Fibroblast of mammary gland (primary cell): Measurements from ENCODE around the gene MAN2B2.

ENCODE experiments used
- DNase-seq: peaks from one replicate; pipeline ENCODE4 v3.0.0-alpha.2; 2010; ENCODE audit warnings: low read depth
- H3K4me3 ChIP-seq: 2 replicates; pipeline ENCODE4 v1.5.1; 2011; ENCODE audit warnings: low read depth, mild to moderate bottlenecking, low read length, moderate library complexity; ENCODE audit not compliant: control insufficient read depth
- TF ChIP-seq, protein P1 (sequence below): conservative IDR thresholded peaks from 2 replicates; pipeline ENCODE4 v1.5.1; 2011; ENCODE audit warnings: low read depth, low read length, inconsistent platforms; ENCODE audit not compliant: control insufficient read depth, insufficient read depth

Gene MAN2B2

DNA sequence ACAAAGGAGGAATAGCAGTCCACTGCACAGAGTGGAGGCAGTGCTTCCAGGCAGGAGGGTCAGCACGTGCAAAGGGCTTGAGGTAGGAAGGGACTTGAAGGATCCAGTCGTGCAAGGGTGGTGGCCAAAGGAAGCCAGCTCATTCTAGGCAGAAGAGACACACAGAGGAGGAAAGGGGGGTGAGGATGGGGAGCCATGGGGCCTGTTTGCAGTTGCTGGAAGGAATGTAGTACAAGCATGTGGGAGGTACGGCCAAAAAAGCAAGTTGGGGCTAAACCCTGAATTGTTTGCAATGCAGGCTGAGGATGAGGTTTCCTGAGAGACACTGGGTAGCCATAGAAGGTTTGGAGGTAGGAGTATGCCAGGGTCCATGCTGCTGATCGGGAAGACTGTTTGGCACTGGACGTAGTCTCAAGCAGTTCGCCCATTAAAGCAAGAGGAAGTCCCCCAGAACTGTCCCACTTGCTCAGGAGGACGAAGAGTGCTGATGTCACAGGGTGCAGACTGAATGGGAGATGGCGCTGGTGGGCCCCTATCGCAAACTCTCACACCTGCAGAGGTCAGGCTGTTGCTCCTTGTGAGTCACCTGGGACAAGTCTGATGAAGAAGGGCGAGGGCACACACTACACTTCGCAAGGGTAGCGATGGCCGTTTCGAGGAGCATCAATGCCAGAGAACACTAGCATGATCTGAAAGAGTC lies 9.1 kb upstream of the MAN2B2 start:
- TF ChIP-seq, protein P1, sequence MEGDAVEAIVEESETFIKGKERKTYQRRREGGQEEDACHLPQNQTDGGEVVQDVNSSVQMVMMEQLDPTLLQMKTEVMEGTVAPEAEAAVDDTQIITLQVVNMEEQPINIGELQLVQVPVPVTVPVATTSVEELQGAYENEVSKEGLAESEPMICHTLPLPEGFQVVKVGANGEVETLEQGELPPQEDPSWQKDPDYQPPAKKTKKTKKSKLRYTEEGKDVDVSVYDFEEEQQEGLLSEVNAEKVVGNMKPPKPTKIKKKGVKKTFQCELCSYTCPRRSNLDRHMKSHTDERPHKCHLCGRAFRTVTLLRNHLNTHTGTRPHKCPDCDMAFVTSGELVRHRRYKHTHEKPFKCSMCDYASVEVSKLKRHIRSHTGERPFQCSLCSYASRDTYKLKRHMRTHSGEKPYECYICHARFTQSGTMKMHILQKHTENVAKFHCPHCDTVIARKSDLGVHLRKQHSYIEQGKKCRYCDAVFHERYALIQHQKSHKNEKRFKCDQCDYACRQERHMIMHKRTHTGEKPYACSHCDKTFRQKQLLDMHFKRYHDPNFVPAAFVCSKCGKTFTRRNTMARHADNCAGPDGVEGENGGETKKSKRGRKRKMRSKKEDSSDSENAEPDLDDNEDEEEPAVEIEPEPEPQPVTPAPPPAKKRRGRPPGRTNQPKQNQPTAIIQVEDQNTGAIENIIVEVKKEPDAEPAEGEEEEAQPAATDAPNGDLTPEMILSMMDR, result no peak
- no peak overlapping the region for H3K4me3 ChIP-seq
- no peak for DNase-seq

GRCh38 chr4:6566391-6567190 lies 8.4 kb upstream of the MAN2B2 start:
- H3K4me3 ChIP-seq, result no peak overlapping the region
- TF ChIP-seq, protein P1, result no peak
- DNase-seq, result no peak

GRCh38 chr4:6567218-6567617 lies 7.8 kb upstream of the MAN2B2 start:
- no peak overlapping the region for H3K4me3 ChIP-seq
- DNase-seq, result no peak
- TF ChIP-seq, protein P1, result no peak

GRCh38 chr4:6568148-6568547 lies 6.8 kb upstream of the MAN2B2 start:
- no peak for DNase-seq
- no peak overlapping the region for H3K4me3 ChIP-seq
- TF ChIP-seq, protein P1, result no peak

DNA sequence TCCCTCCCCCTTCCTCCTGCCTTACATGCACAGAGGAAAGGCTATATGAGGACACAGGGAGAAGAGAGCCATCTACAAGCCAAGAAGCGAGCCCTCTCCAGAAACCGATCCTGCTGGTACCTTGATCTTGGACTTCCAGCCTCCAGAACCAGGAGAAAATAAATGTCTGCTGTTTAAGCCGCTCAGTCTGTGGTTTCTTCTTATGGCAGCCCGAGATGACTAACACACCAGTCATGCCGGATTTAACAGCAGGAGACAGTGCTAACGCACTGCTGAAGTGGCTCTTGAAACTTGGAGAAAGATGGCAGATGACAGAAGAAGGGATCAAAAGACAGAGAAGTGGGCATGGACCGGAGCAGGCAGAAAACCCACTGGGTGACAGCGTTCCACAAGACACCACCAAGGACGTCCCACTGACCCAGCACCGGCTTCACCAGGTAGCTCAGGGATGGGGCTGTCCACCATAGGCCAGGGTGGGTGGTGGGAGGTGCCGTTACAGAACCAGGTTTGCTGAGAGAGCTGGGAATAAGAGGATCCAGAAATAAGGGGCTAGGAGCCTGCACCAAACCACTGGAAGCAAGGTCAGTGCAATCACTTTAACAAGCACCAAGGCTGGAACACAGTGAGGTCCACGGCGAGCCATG lies 6.2 kb upstream of the MAN2B2 start:
- TF ChIP-seq, protein P1, result no peak
- peak; percentile 74 for DNase-seq
- H3K4me3 ChIP-seq, result no peak overlapping the region

DNA sequence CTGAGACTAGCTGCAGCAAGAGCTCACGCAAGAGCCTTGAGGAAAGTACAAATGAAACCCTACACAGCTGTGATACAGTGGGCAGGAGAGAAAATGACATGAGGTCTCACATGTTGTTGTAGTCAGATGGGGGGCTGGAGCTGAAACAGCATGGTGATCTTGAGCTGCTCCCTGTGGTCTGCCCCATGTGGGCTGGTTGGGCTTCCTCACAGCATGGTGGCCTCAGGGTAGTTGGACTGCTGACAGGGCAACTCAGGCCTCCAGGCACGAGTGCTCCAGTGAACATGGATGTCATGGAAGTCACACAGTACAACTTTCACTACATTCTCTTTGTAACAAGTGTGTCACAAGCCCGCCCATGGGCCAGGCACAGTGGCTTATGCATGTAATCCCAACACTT lies 3.4 kb upstream of the MAN2B2 start:
- TF ChIP-seq, protein P1, result no peak
- DNase-seq, result no peak
- no peak overlapping the region for H3K4me3 ChIP-seq
